GM12878 (cell line): ENCODE results near the gene LSM3. TPM values are rescaled to one million over a fixed set of nuclear protein-coding genes. Genes with fewer than 3 reads are reported as not detected.

Experiments used
- ATAC-seq: fragments of 200-7000 bp; cut with Tn5 transposase; 3 replicates; pipeline ENCODE4 v1.9.1; 2020; ENCODE audit warnings: mild to moderate bottlenecking, moderate library complexity
- BruUV-seq: library from RNA; stranded (reverse); fragments of 400-500 nt; replicated peaks from 2 replicates; lab custom pipeline; 2021; lab: Mats Ljungman, UMichigan
- CTCF ChIA-PET: fragments of 300-600 bp; sonication (Branson Sonifier 250); formaldehyde crosslinking; extraction: SDS; loops from one replicate; lab custom pipeline; 2021; ENCODE audit warnings: inconsistent platforms; lab: Yijun Ruan, JAX
- POLR2A ChIA-PET: fragments of 350-600 bp; formaldehyde crosslinking; extraction: SDS; loops from one replicate; lab custom pipeline; 2021; ENCODE audit warnings: inconsistent platforms; lab: Charles Lee
- RAD21 ChIA-PET: fragments of 300-600 bp; sonication (Branson Sonifier 250); formaldehyde crosslinking; loops from one replicate; lab custom pipeline; 2023; ENCODE audit warnings: antibody characterized with exemption; ENCODE audit not compliant: unreplicated experiment; lab: Charles Lee
- SMC1A ChIA-PET: fragments of 300-600 bp; sonication (Branson Sonifier 250); formaldehyde crosslinking; loops from one replicate; lab custom pipeline; 2023; ENCODE audit not compliant: unreplicated experiment, uncharacterized antibody; lab: Charles Lee
- DNase-seq: peaks from one replicate; pipeline ENCODE4 v3.0.0-alpha.2; 2011; ENCODE audit warnings: low read depth, low spot score
- FAIRE-seq: peaks from 3 replicates; lab custom pipeline; 2011; peaks lifted over from hg19 to GRCh38; lab: Jason Lieb, UNC
- H2AFZ ChIP-seq: 2 replicates; pipeline ENCODE4 v1.6.0; 2011; ENCODE audit warnings: low read depth, low read length, control low read depth; ENCODE audit not compliant: control insufficient read depth
- H3K27ac ChIP-seq: 2 replicates; pipeline ENCODE4 v1.5.1; 2011; ENCODE audit warnings: control low read depth; ENCODE audit not compliant: control insufficient read depth, insufficient read depth
- H3K27me3 ChIP-seq, 2 experiments: replicated peaks in 1 of 2; 2 replicates each; pipeline versions ENCODE4 v1.6.0 to v1.6.1; 2011; ENCODE audit warnings: low read length in 1 of 2; ENCODE audit not compliant: control insufficient read depth in 2 of 2, insufficient read depth in 2 of 2
- H3K36me3 ChIP-seq, 2 experiments: 2 replicates each; pipeline ENCODE4 v1.5.1; 2011; ENCODE audit warnings: low read length in 1 of 2; ENCODE audit not compliant: control insufficient read depth in 2 of 2, insufficient read depth in 2 of 2
- H3K4me1 ChIP-seq: 2 replicates; pipeline ENCODE4 v1.6.1; 2011; ENCODE audit warnings: mild to moderate bottlenecking, low read length, moderate library complexity, mixed read lengths; ENCODE audit not compliant: control insufficient read depth, insufficient read depth
- H3K4me2 ChIP-seq: 2 replicates; pipeline ENCODE4 v1.6.0; 2011; ENCODE audit warnings: control low read depth; ENCODE audit not compliant: control insufficient read depth, insufficient read depth
- H3K4me3 ChIP-seq: fragments of 200-600 bp; sonication (generic); 2 replicates; pipeline ENCODE4 v1.5.1; 2016
- H3K79me2 ChIP-seq: 2 replicates; pipeline ENCODE4 v1.6.0; 2011; ENCODE audit warnings: low read length; ENCODE audit not compliant: control insufficient read depth, insufficient read depth
- H3K9ac ChIP-seq: 2 replicates; pipeline ENCODE4 v1.8.0; 2011; ENCODE audit warnings: low read length, control low read depth, mixed read lengths; ENCODE audit not compliant: control insufficient read depth, insufficient read depth
- H3K9me3 ChIP-seq: replicated peaks from 3 replicates; pipeline ENCODE4 v1.5.1; 2011; ENCODE audit warnings: mild to moderate bottlenecking, low read length; ENCODE audit not compliant: control insufficient read depth, insufficient read depth
- H4K20me1 ChIP-seq: 2 replicates; pipeline ENCODE4 v1.6.0; 2011; ENCODE audit not compliant: control insufficient read depth, insufficient read depth
- CBFB ChIP-seq: IDR thresholded peaks from 2 replicates; pipeline ENCODE4 v1.6.1; 2016; ENCODE audit warnings: antibody characterized with exemption, low read depth
- CBX3 ChIP-seq: fragments of 200-600 bp; sonication (generic); IDR thresholded peaks from 2 replicates; pipeline ENCODE4 v1.6.1; 2016; ENCODE audit warnings: low read depth, borderline replicate concordance
- CBX5 ChIP-seq: sonication (generic); IDR thresholded peaks from 2 replicates; pipeline ENCODE4 v1.6.1; 2016; ENCODE audit warnings: low read depth, moderate library complexity, mild to moderate bottlenecking, inconsistent platforms
- CHD2 ChIP-seq: IDR thresholded peaks from 2 replicates; pipeline ENCODE4 v1.6.1; 2011; ENCODE audit warnings: low read depth, low read length, improper control_type of control experiment, borderline replicate concordance
- ETV6 ChIP-seq, 2 experiments: fragments of 450-650 bp in 1 of 2; IDR thresholded peaks in 1 of 2; conservative IDR thresholded peaks in 1 of 2; 2 replicates each; pipeline ENCODE4 v1.6.1; 2014; ENCODE audit warnings: antibody characterized with exemption in 1 of 2, borderline replicate concordance in 1 of 2, low read depth in 1 of 2, mild to moderate bottlenecking in 1 of 2, moderate library complexity in 1 of 2
- KDM1A ChIP-seq: fragments of 200-600 bp; sonication (generic); IDR thresholded peaks from 2 replicates; pipeline ENCODE4 v1.6.1; 2016; ENCODE audit warnings: borderline replicate concordance
- MEF2A ChIP-seq: IDR thresholded peaks from 2 replicates; pipeline ENCODE4 v1.6.1; 2011; ENCODE audit warnings: low read depth, mild to moderate bottlenecking, low read length, moderate library complexity; ENCODE audit not compliant: insufficient read depth
- MTA3 ChIP-seq: IDR thresholded peaks from 2 replicates; pipeline ENCODE4 v1.6.1; 2012; ENCODE audit warnings: low read length, inconsistent platforms, borderline replicate concordance
- WGBS: methylation state at CpG from one replicate; pipeline ENCODE4 v1.1.6; 2016; ENCODE audit warnings: low lambda C conversion rate; ENCODE audit not compliant: insufficient replicate concordance, insufficient coverage; ENCODE audit errors: missing lambda C conversion rate; 5-methylcytosine and 5-hydroxymethylcytosine counted together
- in situ Hi-C: fragments of 300-500 bp; cut with MboI; formaldehyde crosslinking; loops from 9 replicates; pipeline ENCODE4 v1.14.3; 2018; ENCODE audit warnings: mixed read lengths
- intact Hi-C: fragments of 100-400 bp; cut with micrococcal nuclease; formaldehyde crosslinking; loops from one replicate; pipeline ENCODE4 v1.14.2; 2022; ENCODE audit not compliant: unreplicated experiment
- polyA plus RNA-seq, 11 experiments: library from polyadenylated mRNA; depleted of rRNA in 4 of 11; unstranded in 6 of 11; stranded (reverse) in 5 of 11; fragments of >200 nt; fragmentation: Nextera tagmentation in 4 of 11; fragmentation: Illumina TruSeq in 1 of 11; extraction: Ambion mirVana in 4 of 11; extraction: Trizol in 1 of 11; gene quantifications; 1 replicate in 1 of 11; 2 replicates in 10 of 11; pipeline versions ENCODE4 v1.2.1 to v1.2.3, GENCODE V29; 2011 to 2016; ENCODE audit warnings: inconsistent platforms in 2 of 11, missing spikeins in 2 of 11, low read depth in 1 of 11
- total RNA-seq, 4 experiments: library from RNA; depleted of rRNA in 3 of 4; stranded (reverse); fragments of >200 nt in 3 of 4; fragmentation: Illumina TruSeq in 1 of 4; extraction: Trizol in 1 of 4; gene quantifications; 2 replicates each; pipeline versions ENCODE4 v1.2.1 to v1.2.3, GENCODE V29; 2013 to 2021

Gene LSM3
- total and polyA plus RNA-seq, 10 of the 15 experiments (the other 5 are each of a cell fraction or from before 2014, with no cell fraction given) = 15.5 to 111 (median 29.1) TPM

DNA sequence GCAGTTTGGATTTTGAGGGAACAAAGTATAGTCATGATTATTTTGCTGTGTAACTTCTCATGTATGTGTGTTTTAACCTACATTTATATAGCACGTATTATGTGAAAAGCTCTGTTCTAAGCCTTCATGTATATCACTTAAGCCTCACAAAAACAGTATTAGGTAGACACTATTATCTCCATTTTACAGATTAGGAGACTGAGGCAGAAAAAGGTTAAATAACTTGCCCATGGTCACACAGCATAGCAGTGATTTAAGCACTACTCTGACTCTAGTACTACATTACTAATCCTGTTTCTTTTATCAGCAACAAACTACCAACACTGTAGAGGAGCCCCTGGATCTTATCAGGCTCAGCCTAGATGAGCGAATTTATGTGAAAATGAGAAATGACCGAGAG lies 2.6 kb downstream of the LSM3 start:
- no peak for TF ChIP-seq MTA3
- no peak for TF ChIP-seq CHD2
- no peak for TF ChIP-seq CBX3
- TF ChIP-seq MEF2A = no peak
- no peak for TF ChIP-seq ETV6 (conservative IDR thresholded peaks at IDR 0.05 in 1 of 2, IDR thresholded peaks at IDR 0.05 in 1 of 2; ENCODE audit: borderline replicate concordance in 1 of 2, low read depth in 1 of 2)
- no peak for TF ChIP-seq CBFB
- no peak for TF ChIP-seq CBX5
- no peak for TF ChIP-seq KDM1A
- H3K9me3 ChIP-seq = no peaks in the 10 kb centered on the region
- H3K4me2 ChIP-seq = no peak overlapping the region
- 100% methylated on average over 3 of the region's 3 CpGs for WGBS
- POLR2A ChIA-PET = no interaction called here
- TSS peak; percentile 1 for BruUV-seq
- SMC1A ChIA-PET = interaction anchor here (0.5 kb wide), 1 partner anchor 11 kb away, joined by 3 read pairs; no protein-coding TSS in a partner anchor
- RAD21 ChIA-PET = no interaction called here
- no peak overlapping the region for H2AFZ ChIP-seq
- intact Hi-C loops (no loop called here), in situ Hi-C loops (no loop called here)
- ATAC-seq (no peak), FAIRE-seq (no peak), DNase-seq (no peak)
- H3K79me2 ChIP-seq = peaks cover 42% of the 10 kb centered on the region
- H3K4me1 ChIP-seq = no peaks in the 10 kb centered on the region; the same call in 1 of the 2 replicates
- H3K36me3 ChIP-seq = peaks cover 2 to 7% of the 10 kb centered on the region in 2 experiments
- CTCF ChIA-PET = no interaction called here
- H3K27me3 ChIP-seq = no peaks in the 10 kb centered on the region
- no peaks in the 10 kb centered on the region for H4K20me1 ChIP-seq
- H3K4me3 ChIP-seq = no peak overlapping the region
- no peak overlapping the region for H3K9ac ChIP-seq
- H3K27ac ChIP-seq = no peak overlapping the region
